UCSD-AML1 (cell line): ENCODE measurements around the gene NSRP1.
"Not testable (repeated sequence)": the region's sequence is repeated elsewhere in the genome, so short reads cannot be mapped to it uniquely, and the experiment has no call there.

Source experiments
- DNase-seq: peaks from one replicate; lab custom pipeline; 2025; ENCODE audit not compliant: unreplicated experiment; lab: John Stamatoyannopoulos, UW

The NSRP1 gene

DNA sequence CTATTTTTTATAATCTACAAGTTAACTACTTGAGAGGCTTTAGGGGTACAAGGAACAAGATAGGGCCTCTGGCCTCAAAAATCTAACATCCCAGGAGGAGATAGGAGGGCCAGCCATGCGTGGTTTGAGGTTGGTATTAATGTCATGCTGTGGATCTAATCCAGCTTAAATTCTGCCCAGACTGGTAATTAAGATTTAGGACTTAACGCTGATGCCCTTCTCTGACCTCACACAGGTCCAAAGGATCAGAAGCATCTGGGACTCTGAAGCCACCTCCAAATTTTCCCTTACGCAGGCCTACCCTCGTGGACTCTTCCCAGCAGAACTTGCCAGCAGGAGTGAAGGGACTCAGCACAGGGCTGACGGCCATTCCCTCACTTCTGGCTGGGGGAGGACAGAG lies 103.8 kb downstream of the NSRP1 start:
- DNase-seq, result no peak

DNA sequence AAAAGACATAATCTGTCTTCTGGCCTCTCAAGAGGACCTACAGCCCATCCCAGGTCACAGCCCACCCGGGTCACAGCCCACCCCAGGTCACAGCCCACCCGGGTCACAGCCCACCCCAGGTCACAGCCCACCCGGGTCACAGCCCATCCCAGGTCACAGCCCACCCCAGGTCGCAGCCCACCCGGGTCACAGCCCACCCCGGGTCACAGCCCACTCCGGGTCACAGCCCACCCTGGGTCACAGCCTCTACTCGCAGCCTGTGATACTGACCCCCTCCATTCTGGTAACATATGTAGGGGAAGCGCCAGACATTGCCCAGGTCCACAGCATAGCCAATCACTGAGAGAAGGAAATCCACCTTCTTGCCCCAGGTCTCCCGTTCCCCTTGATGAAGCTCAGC lies 104.7 kb downstream of the NSRP1 start:
- DNase-seq, result no peak

DNA sequence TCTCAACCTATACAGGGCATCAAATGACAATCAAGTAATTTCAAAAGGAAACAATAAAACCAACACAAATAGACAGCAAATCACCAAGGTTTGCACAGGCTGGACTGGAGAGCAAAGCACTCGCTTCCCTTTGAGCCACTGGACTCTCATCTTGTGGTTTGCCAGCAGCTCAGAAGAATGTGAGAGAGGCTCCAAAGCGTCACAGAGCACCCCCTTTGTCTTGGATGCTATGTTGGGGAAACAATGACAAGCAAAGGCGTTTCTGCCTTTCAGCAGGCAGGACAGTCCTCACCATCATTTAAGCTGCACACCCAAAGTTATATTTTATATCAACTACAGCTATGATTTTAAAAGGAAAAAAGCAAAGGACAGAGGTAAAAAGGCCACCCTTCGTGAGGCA lies 105.6 kb downstream of the NSRP1 start:
- no peak for DNase-seq

DNA sequence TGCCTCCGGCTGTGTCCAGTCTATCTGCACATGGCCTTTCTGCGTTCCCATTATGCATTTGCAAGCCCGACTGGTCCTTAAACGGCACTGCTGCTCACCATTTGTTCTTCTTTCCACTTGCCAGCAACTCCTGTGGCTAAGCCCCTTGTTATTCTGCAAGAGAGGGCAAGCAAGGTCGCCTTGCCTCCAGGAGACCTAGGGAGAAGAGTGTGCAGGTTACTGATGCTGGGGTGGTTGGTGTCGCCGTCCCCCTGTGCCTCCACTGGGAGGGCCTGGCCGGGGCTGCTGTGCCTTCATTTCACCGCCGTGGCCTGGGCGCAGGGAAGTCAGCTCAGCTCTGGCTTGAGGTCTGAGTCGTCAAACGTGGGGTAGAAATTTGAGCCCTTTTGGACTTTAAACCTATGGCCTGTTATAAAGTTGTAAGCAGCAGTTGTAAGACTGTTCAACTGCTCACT lies 106.1 kb downstream of the NSRP1 start:
- no peak for DNase-seq

DNA sequence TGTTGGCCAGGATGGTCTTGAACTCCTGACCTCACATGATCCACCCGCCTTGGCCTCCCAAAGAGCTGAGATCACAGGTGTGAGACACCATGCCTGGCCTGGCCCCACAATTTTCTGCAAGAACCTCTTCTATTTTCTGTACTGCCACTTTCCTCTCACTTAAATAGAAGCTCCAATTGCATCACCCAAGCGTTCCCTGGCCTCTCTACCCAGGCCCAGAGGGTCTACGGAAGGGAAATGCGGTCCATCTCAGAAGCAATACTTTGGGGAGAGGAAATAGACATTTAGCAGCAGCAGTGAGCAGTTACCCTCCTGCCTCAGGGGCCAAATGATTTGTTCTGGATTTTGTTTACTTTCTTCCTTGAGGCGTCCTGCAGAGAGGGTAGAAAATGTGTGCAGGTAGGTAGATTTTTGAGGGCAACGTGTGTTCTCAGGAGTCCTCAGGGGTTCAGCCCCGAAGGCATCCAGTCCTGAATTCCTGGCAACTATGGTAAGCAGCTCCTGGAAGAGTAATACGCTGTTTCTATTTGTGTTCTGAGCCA lies 107.9 kb downstream of the NSRP1 start:
- no peak for DNase-seq

DNA sequence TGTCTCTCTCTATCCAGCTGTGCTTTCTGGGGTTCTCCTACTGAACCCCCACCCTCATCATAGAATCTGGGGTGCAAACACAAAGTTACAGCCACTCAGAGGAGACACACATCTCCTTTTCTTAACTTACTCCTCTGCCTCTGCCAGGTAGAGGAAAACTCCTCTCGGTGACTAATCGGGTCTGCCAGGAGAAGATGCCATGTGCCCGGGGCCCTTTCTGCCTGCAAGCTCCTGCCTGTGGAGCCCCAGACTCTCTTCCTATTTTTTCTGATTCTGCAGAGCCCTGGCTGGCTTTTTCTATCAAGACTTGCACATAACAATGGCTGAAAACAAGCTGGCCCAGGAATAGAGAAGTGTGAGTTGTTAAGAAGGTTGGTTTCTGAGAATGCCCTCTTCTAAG lies 108.5 kb downstream of the NSRP1 start:
- DNase-seq, result no peak

DNA sequence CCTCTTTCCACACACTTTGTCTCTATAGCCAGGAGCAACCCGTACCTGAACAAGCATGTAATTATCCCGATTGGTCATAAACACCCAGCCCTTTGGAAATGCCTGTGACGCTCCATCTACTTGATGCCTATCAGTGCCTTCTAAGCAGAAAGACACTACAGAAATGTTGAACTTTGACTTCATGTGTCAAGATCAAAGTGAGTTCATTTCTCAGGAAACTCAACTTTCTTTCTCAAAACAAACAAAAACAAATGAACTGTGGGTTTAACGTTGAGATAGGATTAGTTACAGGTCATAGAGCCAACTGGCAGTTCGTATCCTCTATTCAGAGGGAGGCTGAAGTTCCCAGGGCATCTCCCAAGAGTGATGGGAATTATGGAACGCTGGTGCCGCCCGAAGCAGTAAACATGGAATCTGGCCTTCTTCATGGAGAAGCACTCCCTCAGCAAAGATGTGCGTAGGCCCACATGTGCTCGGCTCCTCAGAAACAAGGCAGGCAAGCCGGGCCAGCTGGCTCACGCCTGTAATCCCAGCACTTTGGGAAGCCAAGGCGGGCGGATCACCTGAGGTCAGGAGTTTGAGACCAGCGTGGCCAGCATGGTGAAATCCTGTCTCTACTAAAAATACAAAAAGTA lies 109.4 kb downstream of the NSRP1 start:
- no peak for DNase-seq

DNA sequence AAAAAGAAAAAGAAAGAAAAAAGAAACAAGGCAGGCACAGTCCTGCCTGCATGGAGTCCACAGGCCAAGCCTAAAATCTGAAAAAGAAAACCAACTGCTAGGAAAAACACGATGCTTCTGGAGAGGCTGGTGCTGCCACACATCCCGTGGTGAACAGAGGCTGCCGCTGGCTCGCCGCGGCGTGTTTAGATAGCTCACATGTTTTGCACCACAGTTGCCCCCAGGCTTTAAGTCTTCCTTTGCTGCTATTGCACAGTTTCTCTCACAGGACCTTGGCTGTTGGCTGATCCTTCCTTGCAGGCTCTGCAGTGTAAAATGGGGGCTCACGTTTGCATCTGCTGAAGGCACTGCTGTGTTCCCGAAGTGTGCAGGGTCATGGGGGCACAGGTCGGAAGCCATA lies 110.3 kb downstream of the NSRP1 start:
- no peak for DNase-seq

DNA sequence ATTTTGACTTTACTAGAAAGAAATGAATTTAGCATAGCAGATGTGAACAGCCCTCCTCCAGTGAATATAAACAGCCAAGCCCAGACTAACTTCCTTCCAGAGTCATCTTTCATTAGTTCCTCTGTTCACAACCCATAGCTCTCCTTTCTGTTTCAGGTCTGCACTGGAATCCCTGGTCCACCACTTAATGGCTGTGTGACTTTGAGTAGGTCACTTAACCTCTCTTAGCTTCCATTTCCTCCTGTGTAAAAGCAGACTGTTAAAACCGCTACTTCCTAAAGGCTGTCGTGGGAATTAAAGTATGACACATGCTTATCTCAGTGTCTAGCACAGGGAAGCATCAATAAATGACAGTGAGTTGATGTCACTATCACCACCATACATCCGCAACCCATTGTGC lies 111.4 kb downstream of the NSRP1 start:
- DNase-seq, result no peak

DNA sequence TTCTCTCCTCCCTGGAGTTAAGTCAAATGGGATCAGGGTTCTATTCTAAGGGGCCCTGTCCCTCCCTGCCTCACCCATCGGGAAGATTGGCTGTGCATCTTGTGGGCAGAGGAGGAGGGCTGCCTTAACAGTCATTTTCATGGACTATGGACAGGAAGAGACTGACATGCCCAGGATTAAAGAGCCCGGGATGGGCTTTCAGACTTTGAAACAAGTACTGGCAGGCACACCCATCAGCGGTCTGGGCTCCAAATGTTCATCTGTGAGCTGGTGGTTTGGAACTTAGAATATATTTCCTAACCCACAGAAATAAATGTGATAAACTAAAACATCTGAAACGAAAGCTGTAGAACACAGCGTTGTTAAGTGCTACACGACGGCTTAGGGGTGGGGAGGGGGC lies 112.4 kb downstream of the NSRP1 start:
- no peak for DNase-seq

DNA sequence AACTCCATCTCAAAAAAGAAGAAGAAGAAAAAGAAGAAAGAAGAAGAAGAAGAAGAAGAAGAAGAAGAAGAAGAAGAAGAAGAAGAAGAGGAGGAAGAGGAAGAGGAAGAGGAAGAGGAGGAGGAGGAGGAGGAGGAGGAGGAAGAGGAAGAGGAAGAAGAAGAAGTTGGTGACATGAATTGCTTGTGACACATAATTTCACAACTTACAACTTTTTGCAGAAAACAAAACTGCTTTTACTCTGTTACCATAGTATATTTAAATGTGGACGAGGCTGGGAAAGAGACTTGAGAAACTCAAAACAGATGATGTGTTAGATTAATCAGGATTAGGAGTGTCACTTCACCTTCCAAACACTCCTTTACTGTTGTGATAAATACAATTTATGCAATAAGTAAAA lies 113.4 kb downstream of the NSRP1 start:
- not testable (repeated sequence) for DNase-seq

DNA sequence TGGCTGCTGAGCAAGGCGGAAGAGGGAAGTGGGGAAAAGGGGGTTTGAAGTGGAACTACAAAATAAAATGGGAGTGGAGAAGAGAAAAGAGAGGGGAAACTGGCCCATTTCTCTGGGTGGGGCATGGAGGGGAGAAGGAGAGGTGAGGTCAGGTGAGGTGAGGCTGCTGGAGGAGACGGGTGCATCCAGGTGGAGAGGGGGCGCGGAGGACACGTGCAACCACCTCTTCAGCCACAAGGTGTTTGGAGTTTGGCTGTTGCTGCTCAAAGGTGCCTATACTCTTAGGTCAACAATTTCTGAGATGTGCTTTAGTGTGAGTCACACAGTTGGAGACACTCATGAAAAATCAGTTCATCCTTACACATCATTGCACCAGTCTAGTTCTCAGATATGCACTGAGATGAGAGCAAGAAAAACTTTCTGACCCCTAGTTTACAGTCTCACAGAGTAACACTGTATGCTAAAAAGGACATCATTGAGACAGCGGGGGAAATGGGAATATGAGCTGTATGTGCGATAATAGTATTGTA lies 114.0 kb downstream of the NSRP1 start:
- DNase-seq, result no peak

DNA sequence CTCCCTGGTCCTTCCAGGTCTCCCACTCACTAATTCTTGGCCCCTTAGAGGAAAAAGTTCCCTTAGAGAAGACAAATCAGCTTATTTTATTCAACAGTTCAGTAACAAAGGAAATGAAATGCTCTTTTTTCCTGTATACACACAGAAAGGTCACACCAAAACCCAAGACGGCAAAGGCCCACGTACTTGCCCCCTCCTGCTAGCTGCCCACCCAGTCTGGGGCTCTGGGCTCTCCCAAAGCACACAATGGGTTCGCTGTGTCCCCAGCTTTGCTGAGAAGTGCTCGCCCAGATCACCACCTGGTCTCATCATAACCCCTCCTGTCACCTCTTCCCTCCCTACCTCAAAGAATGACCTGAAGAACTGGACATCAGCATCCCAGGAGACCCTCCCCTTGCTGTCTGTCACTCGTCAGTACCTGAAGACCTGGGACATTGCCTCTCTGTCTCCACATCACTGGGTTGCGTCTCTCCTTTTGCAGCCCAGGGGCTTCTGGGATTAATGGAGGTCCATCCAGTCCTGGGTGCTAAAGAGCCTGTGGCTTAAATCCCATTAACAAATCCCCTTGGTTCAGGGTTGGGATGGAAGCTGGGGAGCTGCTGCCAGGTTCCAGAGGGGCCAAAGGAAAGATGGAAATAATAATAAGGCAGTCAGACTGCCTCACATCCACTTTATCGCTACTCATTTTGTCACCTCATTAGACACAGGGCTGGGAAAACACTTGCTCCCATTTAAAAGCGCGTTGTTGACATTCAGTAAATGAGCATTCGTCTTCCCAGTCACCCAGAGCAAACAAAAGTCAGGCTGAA lies 115.6 kb downstream of the NSRP1 start:
- DNase-seq, result no peak

DNA sequence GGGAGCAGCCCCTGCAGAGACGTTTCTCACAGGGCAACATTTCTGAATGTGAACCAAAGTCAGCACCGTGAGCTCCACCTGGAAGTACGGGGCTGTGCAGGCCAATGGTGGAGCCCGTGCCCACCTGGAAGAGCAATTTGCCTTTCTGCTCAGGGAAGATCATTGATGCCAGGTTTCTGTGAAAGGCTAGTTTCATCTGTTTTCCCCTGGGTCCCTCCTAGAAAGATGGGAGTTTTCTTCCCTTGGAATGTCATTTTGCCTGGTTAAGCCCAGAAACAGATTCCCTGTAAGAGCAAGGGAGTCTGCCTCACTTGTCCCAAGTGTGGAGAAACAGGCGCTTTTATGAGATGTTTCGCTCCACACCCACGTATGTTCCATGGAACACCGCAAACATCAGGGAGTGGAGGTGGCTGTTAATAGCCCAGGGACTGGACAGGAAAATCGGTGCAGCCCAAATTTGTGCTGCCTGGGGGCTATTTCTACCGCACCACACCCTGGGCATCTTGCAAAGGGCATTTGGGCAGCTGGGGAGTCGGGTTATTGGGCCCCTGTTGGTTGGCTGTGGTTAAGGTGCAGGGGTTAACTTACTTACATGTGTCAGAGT lies 116.3 kb downstream of the NSRP1 start:
- DNase-seq, result no peak

DNA sequence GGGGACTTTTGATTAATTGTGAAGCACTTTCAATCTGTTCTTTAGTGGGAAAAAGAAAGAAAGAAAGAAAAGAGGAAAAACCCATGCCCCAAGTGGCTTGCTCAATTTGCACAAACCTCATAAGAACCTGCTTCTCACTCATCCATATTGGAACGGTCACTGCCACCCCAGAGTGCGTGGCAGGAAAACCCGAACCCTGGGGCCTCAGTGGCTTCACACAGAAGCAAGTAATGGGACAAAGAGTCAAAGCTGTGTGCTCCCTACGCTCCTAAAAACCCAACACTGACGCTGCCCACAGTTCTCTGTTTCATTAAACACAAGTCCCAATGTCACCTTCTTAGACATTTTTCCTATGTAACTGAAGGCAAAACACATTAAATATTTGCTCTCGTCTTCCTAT lies 117.7 kb downstream of the NSRP1 start:
- no peak for DNase-seq

DNA sequence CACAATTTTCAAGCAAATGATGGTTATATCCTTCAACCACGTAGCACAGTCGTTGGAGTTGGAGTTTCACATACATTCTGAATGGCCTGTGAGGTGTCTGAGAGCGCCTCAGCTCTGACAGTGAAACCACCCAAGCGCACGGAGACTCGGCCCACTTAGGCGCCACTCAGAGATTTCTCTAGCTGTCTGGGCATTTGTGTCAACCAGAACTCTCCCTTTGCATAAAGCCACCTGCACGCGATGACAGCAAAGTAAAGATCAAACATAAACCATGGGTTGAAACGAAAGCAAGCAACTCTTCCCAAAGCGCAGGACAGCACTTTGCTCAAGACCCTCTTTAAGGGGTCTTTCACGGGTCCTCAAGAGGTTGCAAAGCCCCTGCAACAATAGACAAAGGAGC lies 118.3 kb downstream of the NSRP1 start:
- no peak for DNase-seq

DNA sequence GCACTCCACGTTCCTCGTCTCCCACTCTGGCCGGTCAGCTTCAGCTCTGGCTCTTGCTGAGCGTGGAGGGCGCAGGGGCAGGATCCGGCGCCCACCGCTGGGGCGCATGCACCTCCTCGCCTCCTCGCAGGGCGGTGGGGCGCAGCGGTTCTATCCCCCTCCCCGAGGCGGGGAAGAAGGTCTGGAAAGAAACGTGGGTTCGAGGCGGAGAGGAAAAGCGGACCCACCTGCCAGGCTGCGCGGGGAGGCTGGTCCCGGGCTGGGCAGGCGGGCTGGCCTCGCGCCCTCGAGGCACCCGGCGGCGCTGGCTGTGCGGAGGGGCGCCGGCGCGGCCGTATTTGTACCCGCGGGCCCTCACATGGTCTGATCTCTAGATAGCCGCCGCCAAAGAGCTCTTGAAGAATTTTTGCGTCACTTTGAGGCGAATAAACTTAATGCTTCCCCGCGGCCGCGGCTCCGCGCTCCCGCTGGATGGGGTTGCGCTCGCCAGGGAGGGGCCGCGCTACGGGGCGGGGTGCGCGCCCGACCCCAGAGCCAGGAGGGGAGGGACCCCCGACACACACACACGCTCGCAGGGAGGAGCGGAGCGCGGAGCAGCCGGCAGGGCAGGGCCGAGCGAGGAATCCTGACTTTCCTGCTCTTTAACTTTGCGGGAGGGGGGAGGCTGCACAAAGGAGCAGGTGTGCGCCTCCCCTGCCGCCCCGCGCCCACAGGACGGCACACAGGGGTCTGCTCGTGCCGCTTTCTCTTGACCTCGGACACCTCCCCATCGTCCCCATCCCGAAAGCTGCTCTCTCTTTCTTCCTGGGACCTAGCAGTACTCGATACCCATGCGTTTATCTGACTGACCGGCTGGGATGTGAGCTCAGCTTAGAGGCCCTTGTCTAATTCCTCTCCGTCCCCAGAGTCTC lies 119.0 kb downstream of the NSRP1 start, which contains the start of gene SLC6A4:
Gene SLC6A4 (minus strand): TSS at position 312 of the 911 bp plus-strand sequence. CDS start 13,739 bp downstream, outside the sequence.
- DNase-seq, result no peak
